SK-N-SH (cell line): ENCODE results near the gene OGFOD3. TPM values are rescaled to one million over a fixed set of nuclear protein-coding genes. Genes with fewer than 3 reads are reported as not detected.

ENCODE experiments used
- CTCF ChIA-PET: fragments of 300-600, 350-600 bp; formaldehyde crosslinking; extraction: SDS; loops from one replicate; lab custom pipeline; 2021; lab: Yijun Ruan, JAX
- POLR2A ChIA-PET: fragments of 350-600 bp; sonication (Branson Sonifier 250); formaldehyde crosslinking; extraction: SDS; loops from one replicate; lab custom pipeline; 2020; ENCODE audit warnings: antibody characterized with exemption, inconsistent platforms; lab: Yijun Ruan, JAX
- DNase-seq: peaks from one replicate; pipeline ENCODE4 v3.0.0; 2012
- H2AFZ ChIP-seq: fragments of 200-600 bp; sonication (generic); 2 replicates; pipeline ENCODE4 v1.8.1; 2016; ENCODE audit warnings: antibody characterized with exemption, mild to moderate bottlenecking, low read depth
- H3F3A ChIP-seq: fragments of 200-600 bp; sonication (generic); replicated peaks from 2 replicates; pipeline ENCODE3; 2016; ENCODE audit warnings: antibody characterized with exemption, mild to moderate bottlenecking; ENCODE audit not compliant: insufficient read depth
- H3K27ac ChIP-seq, 2 experiments: fragments of 200-500 bp in 1 of 2; fragments of 200-600 bp in 1 of 2; sonication (Bioruptor generic) in 1 of 2; sonication (generic), shearing (Covaris generic) in 1 of 2; 2 replicates each; pipeline versions ENCODE4 v1.5.1 to v1.6.1; 2014 to 2016; ENCODE audit warnings: low read depth in 2 of 2, inconsistent platforms in 1 of 2, low read length in 1 of 2, mild to moderate bottlenecking in 1 of 2, mixed read lengths in 1 of 2
- H3K27me3 ChIP-seq: fragments of 200-600 bp; sonication (generic), shearing (Covaris generic); 2 replicates; pipeline ENCODE4 v1.6.1; 2016; ENCODE audit warnings: mixed run types; ENCODE audit not compliant: insufficient read depth
- H3K36me3 ChIP-seq, 2 experiments: fragments of 200-500 bp in 1 of 2; fragments of 200-600 bp in 1 of 2; sonication (Bioruptor generic) in 1 of 2; sonication (generic) in 1 of 2; replicated peaks in 1 of 2; 2 replicates each; pipeline versions ENCODE3 to v1.5.1; 2014 to 2016; ENCODE audit warnings: low read length in 1 of 2, mild to moderate bottlenecking in 1 of 2; ENCODE audit not compliant: insufficient read depth in 2 of 2, control insufficient read depth in 1 of 2
- H3K4me1 ChIP-seq, 2 experiments: fragments of 200-500 bp in 1 of 2; fragments of 200-600 bp in 1 of 2; sonication (Bioruptor generic) in 1 of 2; sonication (generic), shearing (Covaris generic) in 1 of 2; 2 replicates each; pipeline versions ENCODE4 v1.5.1 to v1.6.1; 2014 to 2016; ENCODE audit warnings: low read depth in 1 of 2, low read length in 1 of 2, mixed run types in 1 of 2; ENCODE audit not compliant: insufficient read depth in 2 of 2, control insufficient read depth in 1 of 2
- H3K4me2 ChIP-seq: fragments of 200-600 bp; sonication (generic), shearing (Covaris generic); 2 replicates; pipeline ENCODE4 v1.6.1; 2017; ENCODE audit warnings: mixed run types
- H3K4me3 ChIP-seq, 2 experiments: fragments of 200-500 bp in 1 of 2; fragments of 200-600 bp in 1 of 2; sonication (Bioruptor generic) in 1 of 2; sonication (generic), shearing (Covaris generic) in 1 of 2; 2 replicates each; pipeline versions ENCODE4 v1.5.1 to v1.8.1; 2014 to 2016; ENCODE audit warnings: low read depth in 2 of 2, inconsistent platforms in 1 of 2, low read length in 1 of 2, mild to moderate bottlenecking in 1 of 2, mixed read lengths in 1 of 2, moderate library complexity in 1 of 2
- H3K79me2 ChIP-seq: fragments of 200-600 bp; sonication (generic); 2 replicates; pipeline ENCODE4 v1.8.1; 2017; ENCODE audit warnings: mild to moderate bottlenecking; ENCODE audit not compliant: insufficient read depth
- H3K9ac ChIP-seq: fragments of 200-600 bp; sonication (generic); 2 replicates; pipeline ENCODE4 v1.6.1; 2017; ENCODE audit warnings: mixed run types
- H3K9me2 ChIP-seq: fragments of 200-600 bp; sonication (generic); 2 replicates; pipeline ENCODE4 v1.6.1; 2017; ENCODE audit warnings: mixed run types
- H3K9me3 ChIP-seq: fragments of 200-600 bp; sonication (generic); 2 replicates; pipeline ENCODE4 v1.6.1; 2017; ENCODE audit warnings: mixed run types, mild to moderate bottlenecking, moderate library complexity
- H4K20me1 ChIP-seq: fragments of 200-600 bp; sonication (generic); 2 replicates; pipeline ENCODE4 v1.6.1; 2017; ENCODE audit warnings: mild to moderate bottlenecking, mixed run types; ENCODE audit not compliant: insufficient read depth
- CHD2 ChIP-seq: fragments of 150-350 bp; IDR thresholded peaks from 2 replicates; pipeline ENCODE4 v1.6.1; 2018; ENCODE audit warnings: low read length; ENCODE audit not compliant: partially characterized antibody
- EP300 ChIP-seq, 2 experiments: IDR thresholded peaks; 2 replicates each; pipeline versions ENCODE4 v1.4.0 to v1.6.1; 2012; ENCODE audit warnings: borderline replicate concordance in 1 of 2, low read depth in 1 of 2, low read length in 1 of 2
- FOSL2 ChIP-seq: IDR thresholded peaks from 2 replicates; pipeline ENCODE4 v1.4.0; 2012; ENCODE audit warnings: low read depth, mild to moderate bottlenecking, moderate library complexity, borderline replicate concordance
- FOXJ3 ChIP-seq: sonication (generic); formaldehyde crosslinking; IDR thresholded peaks from 2 replicates; pipeline ENCODE4 v1.5.1; 2020; ENCODE audit warnings: mild to moderate bottlenecking, missing genetic modification reagents
- GATA2 ChIP-seq: sonication (generic); formaldehyde crosslinking; IDR thresholded peaks from 2 replicates; pipeline ENCODE4 v1.5.0; 2020; ENCODE audit warnings: mild to moderate bottlenecking, missing genetic modification reagents
- JUND ChIP-seq: IDR thresholded peaks from 2 replicates; pipeline ENCODE4 v1.4.0; 2012
- MAX ChIP-seq: IDR thresholded peaks from 2 replicates; pipeline ENCODE4 v1.4.0; 2012; ENCODE audit warnings: low read depth
- MEF2A ChIP-seq: IDR thresholded peaks from 2 replicates; pipeline ENCODE4 v1.4.0; 2012; ENCODE audit warnings: low read depth, borderline replicate concordance
- MXI1 ChIP-seq: IDR thresholded peaks from 2 replicates; pipeline ENCODE4 v1.6.1; 2012; ENCODE audit warnings: mild to moderate bottlenecking, low read depth, low read length, improper control_type of control experiment
- NRF1 ChIP-seq: IDR thresholded peaks from 2 replicates; pipeline ENCODE4 v1.6.1; 2012; ENCODE audit warnings: low read depth, mild to moderate bottlenecking, low read length
- RCOR1 ChIP-seq: fragments of 150-350 bp; IDR thresholded peaks from 2 replicates; pipeline ENCODE4 v1.6.1; 2017; ENCODE audit warnings: antibody characterized with exemption, low read length
- SIN3A ChIP-seq: IDR thresholded peaks from 2 replicates; pipeline ENCODE4 v1.6.1; 2012; ENCODE audit warnings: low read depth, mild to moderate bottlenecking, low read length, moderate library complexity, borderline replicate concordance
- TAF1 ChIP-seq: IDR thresholded peaks from 2 replicates; pipeline ENCODE4 v1.6.1; 2012; ENCODE audit warnings: low read depth, mild to moderate bottlenecking, low read length, moderate library complexity, borderline replicate concordance
- YY1 ChIP-seq: IDR thresholded peaks from 2 replicates; pipeline ENCODE4 v1.4.0; 2012; ENCODE audit warnings: low read depth, mild to moderate bottlenecking
- WGBS: methylation state at CpG from one replicate; pipeline ENCODE4 v1.1.6; 2017; ENCODE audit warnings: low lambda C conversion rate; 5-methylcytosine and 5-hydroxymethylcytosine counted together
- polyA plus RNA-seq, 3 experiments: library from polyadenylated mRNA; depleted of rRNA; stranded (reverse); fragments of >200 nt; gene quantifications; 2 replicates each; pipeline ENCODE4 v1.2.3, GENCODE V29; 2012
- TF ChIP-seq, protein P1 (sequence below): IDR thresholded peaks from 2 replicates; pipeline ENCODE4 v1.4.0; 2012; ENCODE audit warnings: low read depth, borderline replicate concordance
- TF ChIP-seq, protein P2 (sequence below): fragments of 200-600 bp; sonication (generic); IDR thresholded peaks from 2 replicates; pipeline ENCODE4 v1.6.1; 2017; ENCODE audit warnings: antibody characterized with exemption, mild to moderate bottlenecking, moderate library complexity

Gene OGFOD3
- polyA plus RNA-seq, 1 of the 3 experiments (the other 2 are of a cell fraction), result 68.2 TPM

- Histone ChIP-seq H2AFZ (no peak overlapping the region), H3K4me3 (no peak overlapping the region), H4K20me1 (no peaks in the 10 kb centered on the region), H3K27me3 (peaks cover 67% of the 10 kb centered on the region), H3K4me1 (peaks cover 3 to 18% of the 10 kb centered on the region in 2 experiments; a peak in 2 of 4 replicates), H3K79me2 (no peaks in the 10 kb centered on the region), H3F3A (peaks cover 5% of the 10 kb centered on the region), H3K9me2 (no peaks in the 10 kb centered on the region), H3K9me3 (no peaks in the 10 kb centered on the region), H3K36me3 (no peaks in the 10 kb centered on the region), H3K4me2 (no peak overlapping the region), H3K27ac (no peak overlapping the region), H3K9ac (no peak overlapping the region)
- TF ChIP-seq GATA2 (no peak), JUND (no peak), FOXJ3 (no peak), MAX (no peak)
- TF ChIP-seq, protein P1, sequence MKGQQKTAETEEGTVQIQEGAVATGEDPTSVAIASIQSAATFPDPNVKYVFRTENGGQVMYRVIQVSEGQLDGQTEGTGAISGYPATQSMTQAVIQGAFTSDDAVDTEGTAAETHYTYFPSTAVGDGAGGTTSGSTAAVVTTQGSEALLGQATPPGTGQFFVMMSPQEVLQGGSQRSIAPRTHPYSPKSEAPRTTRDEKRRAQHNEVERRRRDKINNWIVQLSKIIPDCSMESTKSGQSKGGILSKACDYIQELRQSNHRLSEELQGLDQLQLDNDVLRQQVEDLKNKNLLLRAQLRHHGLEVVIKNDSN, result no peak
- TF ChIP-seq, protein P2, sequence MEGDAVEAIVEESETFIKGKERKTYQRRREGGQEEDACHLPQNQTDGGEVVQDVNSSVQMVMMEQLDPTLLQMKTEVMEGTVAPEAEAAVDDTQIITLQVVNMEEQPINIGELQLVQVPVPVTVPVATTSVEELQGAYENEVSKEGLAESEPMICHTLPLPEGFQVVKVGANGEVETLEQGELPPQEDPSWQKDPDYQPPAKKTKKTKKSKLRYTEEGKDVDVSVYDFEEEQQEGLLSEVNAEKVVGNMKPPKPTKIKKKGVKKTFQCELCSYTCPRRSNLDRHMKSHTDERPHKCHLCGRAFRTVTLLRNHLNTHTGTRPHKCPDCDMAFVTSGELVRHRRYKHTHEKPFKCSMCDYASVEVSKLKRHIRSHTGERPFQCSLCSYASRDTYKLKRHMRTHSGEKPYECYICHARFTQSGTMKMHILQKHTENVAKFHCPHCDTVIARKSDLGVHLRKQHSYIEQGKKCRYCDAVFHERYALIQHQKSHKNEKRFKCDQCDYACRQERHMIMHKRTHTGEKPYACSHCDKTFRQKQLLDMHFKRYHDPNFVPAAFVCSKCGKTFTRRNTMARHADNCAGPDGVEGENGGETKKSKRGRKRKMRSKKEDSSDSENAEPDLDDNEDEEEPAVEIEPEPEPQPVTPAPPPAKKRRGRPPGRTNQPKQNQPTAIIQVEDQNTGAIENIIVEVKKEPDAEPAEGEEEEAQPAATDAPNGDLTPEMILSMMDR, result no peak
- CTCF ChIA-PET, result interaction anchor here (1.0 to 2.4 kb wide), 10 partner anchors 9 to 72 kb away, joined by 3 to 9 read pairs (median 4); no protein-coding TSS in a partner anchor
- peak; percentile 54 for DNase-seq
- POLR2A ChIA-PET, result no interaction called here
- 65% methylated on average over 41 of the region's 41 CpGs for WGBS
Measured at GRCh38 chr17:82372249-82373071, 45.9 kb downstream of the OGFOD3 start.

- H3K9me3 ChIP-seq, result no peaks in the 10 kb centered on the region
- TF ChIP-seq, protein P2, result no peak
- TF ChIP-seq SIN3A (no peak), TAF1 (no peak), NRF1 (no peak), FOSL2 (no peak), EP300 (IDR thresholded peaks at IDR 0.05; ENCODE audit: borderline replicate concordance in 1 of 2, low read depth in 1 of 2, low read length in 1 of 2) (no peak), CHD2 (no peak), GATA2 (no peak), YY1 (no peak), MXI1 (no peak), RCOR1 (no peak), MEF2A (no peak)
- TF ChIP-seq, protein P1, result no peak
- no peak within 1 kb of the TSS for H2AFZ ChIP-seq
- H3K9ac ChIP-seq, result no peak within 1 kb of the TSS
- CTCF ChIA-PET, result interaction anchor here (0.8 to 2.4 kb wide), 16 partner anchors 9 to 136 kb away, joined by 3 to 12 read pairs (median 6); partner anchors contain the start of gene TEX19
- no peaks in the 10 kb centered on the region for H3K9me2 ChIP-seq
- peaks cover 65% of the 10 kb centered on the region for H3K27me3 ChIP-seq
- peaks cover 10% of the 10 kb centered on the region for H3F3A ChIP-seq
- no peaks in the 10 kb centered on the region for H3K79me2 ChIP-seq
- H3K4me1 ChIP-seq, result peaks cover 3 to 18% of the 10 kb centered on the region in 2 experiments; a peak in 2 of 4 replicates
- DNase-seq, result peak; percentile 79
- POLR2A ChIA-PET, result no interaction called here
- H3K4me2 ChIP-seq, result peak within 1 kb of the TSS; percentile 63
- peak within 1 kb of the TSS; percentile 29 to 51; a peak in 2 of 4 replicates for H3K4me3 ChIP-seq
- no peaks in the 10 kb centered on the region for H4K20me1 ChIP-seq
- no peak within 1 kb of the TSS for H3K27ac ChIP-seq
- H3K36me3 ChIP-seq, result no peaks in the 10 kb centered on the region
- WGBS, result 11% methylated on average over 53 of the region's 109 CpGs
Measured at GRCh38 chr17:82371333-82372248, 46.8 kb downstream of the OGFOD3 start, which contains the start of gene UTS2R. TSS of gene UTS2R (plus strand) at chr17:82371765. CDS start at chr17:82374325, 2,560 bp downstream.
